BLaER1 treated with 17β-estradiol and CSF1 and Interleukin-3, amounts not matched to agents 10 nM and 100 nM (cell line): ENCODE data around the gene NECAB2.

Source experiments
- H3K27ac ChIP-seq, 11 experiments: shearing (Covaris generic); formaldehyde crosslinking; 2 replicates each; pipeline ENCODE4 v1.8.1; 2022
- H3K27me3 ChIP-seq, 11 experiments: shearing (Covaris generic); formaldehyde crosslinking; 2 replicates each; pipeline ENCODE4 v1.8.1; 2022
- H3K36me3 ChIP-seq, 11 experiments: shearing (Covaris generic); formaldehyde crosslinking; 2 replicates each; pipeline ENCODE4 v1.8.1; 2022
- H3K4me1 ChIP-seq, 10 experiments: shearing (Covaris generic); formaldehyde crosslinking; 2 replicates each; pipeline ENCODE4 v1.8.1; 2022
- H3K4me2 ChIP-seq, 11 experiments: shearing (Covaris generic); formaldehyde crosslinking; 2 replicates each; pipeline ENCODE4 v1.8.1; 2022
- H3K4me3 ChIP-seq, 10 experiments: shearing (Covaris generic); formaldehyde crosslinking; 2 replicates each; pipeline ENCODE4 v1.8.1; 2022
- H3K9ac ChIP-seq, 11 experiments: shearing (Covaris generic); formaldehyde crosslinking; 2 replicates each; pipeline ENCODE4 v1.8.1; 2022
- H3K9me3 ChIP-seq, 11 experiments: shearing (Covaris generic); formaldehyde crosslinking; replicated peaks in 1 of 11; 2 replicates each; pipeline ENCODE4 v1.8.1; 2022
- H4K20me1 ChIP-seq, 11 experiments: shearing (Covaris generic); formaldehyde crosslinking; 2 replicates each; pipeline ENCODE4 v1.8.1; 2022
- Cebpa-rat ChIP-seq, 11 experiments: shearing (Covaris generic); IDR thresholded peaks; 2 replicates each; pipeline ENCODE4 v1.8.1; 2022

The NECAB2 gene

GRCh38 chr16:83935005-83935857 is 32.8 kb upstream of the NECAB2 start:
- H3K4me2 ChIP-seq: peak overlapping the region in 3 of 11 experiments; percentile 33 to 58 (median 53); a peak in 5 of 22 replicates
- no peaks in the 10 kb centered on the region for H3K9me3 ChIP-seq
- no peak overlapping the region for H3K4me3 ChIP-seq
- no peak overlapping the region for H3K27ac ChIP-seq
- H4K20me1 ChIP-seq: peaks cover 0 to 19% (median 0%) of the 10 kb centered on the region in 11 experiments; a peak in 1 of 22 replicates
- 0 out of 22 replicates have a peak, but pooled peaks cover 0 to under 1% (median 0%) of the 10 kb centered on the region in 11 experiments for H3K27me3 ChIP-seq
- H3K9ac ChIP-seq: no peak overlapping the region
- H3K4me1 ChIP-seq: peaks cover 27 to 44% (median 35%) of the 10 kb centered on the region in 10 experiments
- TF ChIP-seq Cebpa-rat (IDR thresholded peaks at IDR 0.05): no peak
- no peaks in the 10 kb centered on the region for H3K36me3 ChIP-seq

DNA sequence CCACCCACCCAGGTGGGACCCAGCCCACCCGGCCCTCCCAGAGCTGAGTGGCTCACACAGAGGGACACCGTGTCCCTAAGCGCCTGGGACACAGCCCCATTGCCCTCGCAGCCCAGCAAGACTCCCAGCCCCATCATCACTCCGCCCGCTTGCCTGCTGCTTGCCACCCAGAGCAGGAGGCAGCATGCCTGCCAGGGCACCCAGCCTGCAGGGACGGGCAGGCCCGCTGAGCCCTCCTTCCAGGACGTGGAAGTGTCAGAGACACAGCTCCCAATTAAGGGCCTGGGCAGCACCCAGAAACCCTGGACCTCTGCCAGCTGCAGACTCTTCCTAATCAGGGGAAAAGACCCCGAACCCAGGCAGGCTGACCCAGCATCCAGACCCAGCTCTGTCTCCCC is 32.2 kb upstream of the NECAB2 start:
- peak overlapping the region in 2 of 11 experiments; percentile 19 to 33; a peak in 2 of 22 replicates for H3K4me2 ChIP-seq
- no peak overlapping the region for H3K4me3 ChIP-seq
- peaks cover 0 to 7% (median 0%) of the 10 kb centered on the region in 11 experiments; a peak in 4 of 22 replicates for H3K27me3 ChIP-seq
- H3K27ac ChIP-seq: no peak overlapping the region
- H3K9me3 ChIP-seq: no peaks in the 10 kb centered on the region
- H3K36me3 ChIP-seq: no peaks in the 10 kb centered on the region
- peaks cover 33 to 50% (median 41%) of the 10 kb centered on the region in 10 experiments for H3K4me1 ChIP-seq
- no peak for TF ChIP-seq Cebpa-rat (IDR thresholded peaks at IDR 0.05)
- no peak overlapping the region for H3K9ac ChIP-seq
- H4K20me1 ChIP-seq: peaks cover 0 to 13% (median 0%) of the 10 kb centered on the region in 11 experiments; a peak in 1 of 22 replicates

DNA sequence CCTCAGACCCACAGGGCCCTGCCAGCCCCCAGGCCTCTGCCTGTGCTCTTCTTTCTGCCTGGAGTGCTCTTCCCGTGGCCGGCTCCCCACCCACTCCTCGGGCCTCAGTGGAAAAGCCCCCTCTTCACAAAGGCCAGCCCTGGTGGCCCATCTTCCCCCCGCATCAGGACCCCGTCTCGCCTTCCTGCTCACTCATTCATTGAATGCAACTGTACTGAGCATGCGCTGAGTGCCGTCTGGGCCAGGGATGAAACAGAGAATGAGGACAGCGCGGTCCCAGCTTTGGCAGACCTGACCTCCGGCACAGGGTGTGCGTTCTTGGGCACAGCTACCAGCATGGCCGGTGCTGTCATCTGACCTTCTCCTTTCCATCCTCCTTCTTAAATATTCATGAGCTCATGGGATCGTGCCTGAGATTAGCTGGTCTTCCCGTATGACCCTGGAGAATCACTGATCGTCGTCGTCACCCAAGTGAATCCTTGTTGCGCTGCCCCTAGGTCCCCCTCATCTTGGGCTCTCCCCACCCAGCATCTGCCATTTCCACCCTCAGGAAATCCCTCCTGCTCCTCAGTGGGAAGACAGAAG is 31.4 kb upstream of the NECAB2 start:
- TF ChIP-seq Cebpa-rat (IDR thresholded peaks at IDR 0.05): no peak
- Histone ChIP-seq H3K9ac (no peak overlapping the region; a peak in 1 of 22 replicates), H3K27ac (no peak overlapping the region), H3K9me3 (no peaks in the 10 kb centered on the region), H3K4me1 (peaks cover 41 to 58% (median 49%) of the 10 kb centered on the region in 10 experiments), H3K4me2 (no peak overlapping the region), H3K27me3 (peaks cover 0 to 11% (median 0%) of the 10 kb centered on the region in 11 experiments; a peak in 4 of 22 replicates), H3K4me3 (no peak overlapping the region), H4K20me1 (0 out of 22 replicates have a peak, but pooled peaks cover 0 to 6% (median 0%) of the 10 kb centered on the region in 11 experiments), H3K36me3 (no peaks in the 10 kb centered on the region)

DNA sequence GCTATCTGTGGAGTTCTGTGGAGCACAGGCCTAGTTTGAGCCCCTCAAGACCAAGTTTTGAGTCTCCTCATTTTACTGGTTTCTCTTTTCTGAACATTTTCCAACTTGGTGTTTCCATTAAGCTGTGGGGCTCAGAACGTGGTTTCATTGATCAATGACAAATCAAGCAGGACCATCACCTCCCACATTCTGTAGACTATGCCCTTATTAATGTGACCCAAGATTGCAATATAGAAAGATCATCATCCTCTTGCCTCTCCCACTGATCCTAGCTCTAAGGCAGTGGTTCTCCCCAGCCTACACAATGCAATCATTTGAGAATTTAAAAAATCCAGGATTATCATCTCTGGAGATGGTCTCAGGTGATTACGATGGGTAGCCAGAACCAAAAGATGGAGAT is 30.8 kb upstream of the NECAB2 start:
- Histone ChIP-seq H3K9ac (no peak overlapping the region), H3K36me3 (no peaks in the 10 kb centered on the region), H3K27me3 (peaks cover 0 to 11% (median 0%) of the 10 kb centered on the region in 11 experiments; a peak in 4 of 22 replicates), H3K9me3 (no peaks in the 10 kb centered on the region), H3K4me2 (no peak overlapping the region), H3K4me3 (no peak overlapping the region), H3K4me1 (peaks cover 44 to 60% (median 50%) of the 10 kb centered on the region in 10 experiments), H4K20me1 (0 out of 22 replicates have a peak, but pooled peaks cover 0 to 6% (median 0%) of the 10 kb centered on the region in 11 experiments), H3K27ac (no peak overlapping the region)
- TF ChIP-seq Cebpa-rat (IDR thresholded peaks at IDR 0.05): no peak

GRCh38 chr16:83937922-83938885 is 29.8 kb upstream of the NECAB2 start:
- peaks cover 0 to 11% (median 0%) of the 10 kb centered on the region in 11 experiments; a peak in 4 of 22 replicates for H3K27me3 ChIP-seq
- 0 out of 22 replicates have a peak, but pooled peaks cover 0 to 6% (median 0%) of the 10 kb centered on the region in 11 experiments for H4K20me1 ChIP-seq
- no peak overlapping the region for H3K27ac ChIP-seq
- no peaks in the 10 kb centered on the region for H3K9me3 ChIP-seq
- H3K4me3 ChIP-seq: no peak overlapping the region
- peaks cover 43 to 61% (median 50%) of the 10 kb centered on the region in 10 experiments for H3K4me1 ChIP-seq
- H3K36me3 ChIP-seq: no peaks in the 10 kb centered on the region
- TF ChIP-seq Cebpa-rat (IDR thresholded peaks at IDR 0.05): no peak
- no peak overlapping the region for H3K4me2 ChIP-seq
- no peak overlapping the region for H3K9ac ChIP-seq

DNA sequence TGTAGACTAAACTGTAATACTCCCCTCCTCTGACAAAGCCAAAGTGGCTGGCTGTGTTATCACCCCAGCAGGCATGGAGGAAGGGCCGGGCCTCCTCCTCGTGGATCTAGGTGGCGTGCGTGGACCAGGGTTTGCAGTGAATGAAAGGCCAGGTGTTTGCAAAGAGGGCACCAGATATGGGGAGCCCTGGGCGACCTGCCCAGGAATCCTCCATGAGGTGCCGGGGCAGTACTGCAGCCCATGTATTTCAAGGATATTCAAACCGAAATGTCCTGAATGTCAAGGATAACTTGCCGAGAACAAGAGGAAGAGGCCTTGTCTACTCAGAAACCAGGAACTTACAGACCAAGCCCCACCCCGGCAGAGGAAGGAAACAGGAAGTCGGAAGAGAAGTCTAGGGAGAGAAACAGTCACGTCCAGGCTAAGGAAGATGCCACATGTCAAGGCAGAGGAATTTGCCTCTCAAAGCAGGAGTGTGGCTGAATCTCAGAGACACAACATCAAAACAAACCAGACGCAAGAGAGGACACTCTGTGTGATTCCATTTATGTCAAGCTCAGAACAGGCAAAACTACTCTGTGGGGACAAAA is 28.7 kb upstream of the NECAB2 start:
- Histone ChIP-seq H3K9me3 (no peaks in the 10 kb centered on the region), H3K9ac (peak overlapping the region in 2 of 11 experiments; percentile 20 to 39; a peak in 1 of 22 replicates), H3K27ac (peak overlapping the region in 10 of 11 experiments; percentile 11 to 62 (median 37); a peak in 14 of 22 replicates), H3K36me3 (no peaks in the 10 kb centered on the region), H4K20me1 (0 out of 22 replicates have a peak, but pooled peaks cover 0 to 6% (median 0%) of the 10 kb centered on the region in 11 experiments), H3K4me2 (peak overlapping the region; percentile 74 to 90 (median 84)), H3K27me3 (peaks cover 0 to 11% (median 0%) of the 10 kb centered on the region in 11 experiments; a peak in 4 of 22 replicates), H3K4me1 (peaks cover 32 to 49% (median 40%) of the 10 kb centered on the region in 10 experiments), H3K4me3 (no peak overlapping the region)
- no peak for TF ChIP-seq Cebpa-rat (IDR thresholded peaks at IDR 0.05)

DNA sequence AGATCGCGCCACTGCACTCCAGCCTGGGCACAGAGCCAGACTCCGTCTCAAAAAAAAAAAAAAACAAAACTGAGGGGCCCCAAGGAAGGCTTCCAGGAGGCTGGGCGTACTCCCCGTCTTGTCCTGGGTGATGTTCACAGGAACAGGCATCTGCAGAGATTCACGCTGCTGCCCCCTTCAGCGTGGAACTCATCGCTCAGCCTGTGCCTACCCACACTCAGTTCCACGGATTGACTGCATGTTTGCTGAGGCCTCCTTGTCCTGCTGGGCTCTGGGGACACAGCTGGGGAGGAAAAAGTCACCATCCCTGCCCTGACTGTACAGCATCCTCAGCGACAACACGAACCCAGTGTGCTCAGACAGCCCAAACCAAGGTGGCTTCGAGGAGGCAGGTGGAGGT is 27.9 kb upstream of the NECAB2 start:
- H3K36me3 ChIP-seq: no peaks in the 10 kb centered on the region
- H3K27ac ChIP-seq: peak overlapping the region in 2 of 11 experiments; percentile 34 to 51; a peak in 4 of 22 replicates
- H3K4me2 ChIP-seq: peak overlapping the region; percentile 74 to 90 (median 84)
- no peaks in the 10 kb centered on the region for H3K9me3 ChIP-seq
- no peak overlapping the region for H3K4me3 ChIP-seq
- peaks cover 28 to 43% (median 34%) of the 10 kb centered on the region in 10 experiments for H3K4me1 ChIP-seq
- H3K27me3 ChIP-seq: peaks cover 0 to 11% (median 0%) of the 10 kb centered on the region in 11 experiments; a peak in 4 of 22 replicates
- no peak for TF ChIP-seq Cebpa-rat (IDR thresholded peaks at IDR 0.05)
- H3K9ac ChIP-seq: peak overlapping the region in 2 of 11 experiments; percentile 33 to 45; a peak in 3 of 22 replicates
- H4K20me1 ChIP-seq: 0 out of 22 replicates have a peak, but pooled peaks cover 0 to 6% (median 0%) of the 10 kb centered on the region in 11 experiments
